Neutrophil (primary cell): ENCODE data around the gene HADH.

Source experiments
- H3K27ac ChIP-seq: fragments of 200-600 bp; sonication (generic); 2 replicates; pipeline ENCODE4 v1.5.1; 2016; ENCODE audit warnings: mild to moderate bottlenecking, moderate library complexity
- H3K27me3 ChIP-seq: fragments of 200-600 bp; sonication (generic); 2 replicates; pipeline ENCODE4 v1.6.0; 2016; ENCODE audit warnings: mild to moderate bottlenecking
- H3K36me3 ChIP-seq: fragments of 200-600 bp; sonication (generic); 2 replicates; pipeline ENCODE4 v1.5.1; 2017
- H3K4me1 ChIP-seq, 2 experiments: fragments of 200-600 bp in 1 of 2; sonication (generic) in 1 of 2; 1 replicate in 1 of 2; 2 replicates in 1 of 2; pipeline versions ENCODE4 v1.5.1 to v1.6.1; 2013 to 2016; ENCODE audit warnings: low read depth in 1 of 2, low read length in 1 of 2, mild to moderate bottlenecking in 1 of 2, moderate library complexity in 1 of 2; ENCODE audit not compliant: control insufficient read depth in 1 of 2, insufficient read depth in 1 of 2
- H3K4me3 ChIP-seq, 2 experiments: fragments of 200-600 bp in 1 of 2; sonication (generic) in 1 of 2; 1 replicate in 1 of 2; 2 replicates in 1 of 2; pipeline ENCODE4 v1.5.1; 2013 to 2016; ENCODE audit warnings: low read depth in 1 of 2, low read length in 1 of 2, mild to moderate bottlenecking in 1 of 2, moderate library complexity in 1 of 2
- H3K9me3 ChIP-seq: fragments of 200-600 bp; sonication (generic); 2 replicates; pipeline ENCODE4 v1.5.1; 2016
- TF ChIP-seq, protein P1 (sequence below): fragments of 200-600 bp; sonication (generic); IDR thresholded peaks from 2 replicates; pipeline ENCODE4 v1.5.1; 2016; ENCODE audit warnings: antibody characterized with exemption

The HADH gene

DNA sequence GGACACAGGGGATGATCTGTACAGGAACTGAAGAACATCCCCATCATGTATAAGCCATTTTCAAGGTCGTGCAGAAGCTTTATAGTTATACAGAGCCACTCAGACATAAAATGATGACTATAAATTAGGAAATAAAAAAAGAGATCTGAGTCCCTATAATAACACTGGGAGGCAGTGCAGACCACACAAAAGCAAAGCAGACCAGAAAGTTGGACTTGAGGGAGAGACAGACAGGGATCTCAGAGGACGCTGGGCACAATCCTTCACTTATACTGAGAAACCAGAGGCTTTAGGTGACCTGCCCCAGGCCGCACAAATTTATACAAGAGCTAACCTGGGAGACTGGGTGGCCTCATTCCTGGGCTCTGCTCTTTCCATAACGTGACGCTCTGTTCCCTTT is 70.5 kb downstream of the HADH start:
- TF ChIP-seq, protein P1, sequence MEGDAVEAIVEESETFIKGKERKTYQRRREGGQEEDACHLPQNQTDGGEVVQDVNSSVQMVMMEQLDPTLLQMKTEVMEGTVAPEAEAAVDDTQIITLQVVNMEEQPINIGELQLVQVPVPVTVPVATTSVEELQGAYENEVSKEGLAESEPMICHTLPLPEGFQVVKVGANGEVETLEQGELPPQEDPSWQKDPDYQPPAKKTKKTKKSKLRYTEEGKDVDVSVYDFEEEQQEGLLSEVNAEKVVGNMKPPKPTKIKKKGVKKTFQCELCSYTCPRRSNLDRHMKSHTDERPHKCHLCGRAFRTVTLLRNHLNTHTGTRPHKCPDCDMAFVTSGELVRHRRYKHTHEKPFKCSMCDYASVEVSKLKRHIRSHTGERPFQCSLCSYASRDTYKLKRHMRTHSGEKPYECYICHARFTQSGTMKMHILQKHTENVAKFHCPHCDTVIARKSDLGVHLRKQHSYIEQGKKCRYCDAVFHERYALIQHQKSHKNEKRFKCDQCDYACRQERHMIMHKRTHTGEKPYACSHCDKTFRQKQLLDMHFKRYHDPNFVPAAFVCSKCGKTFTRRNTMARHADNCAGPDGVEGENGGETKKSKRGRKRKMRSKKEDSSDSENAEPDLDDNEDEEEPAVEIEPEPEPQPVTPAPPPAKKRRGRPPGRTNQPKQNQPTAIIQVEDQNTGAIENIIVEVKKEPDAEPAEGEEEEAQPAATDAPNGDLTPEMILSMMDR = no peak
- Histone ChIP-seq H3K36me3 (no peaks in the 10 kb centered on the region), H3K27ac (no peak overlapping the region), H3K4me1 (no peaks in the 10 kb centered on the region), H3K9me3 (no peaks in the 10 kb centered on the region), H3K27me3 (peaks cover 18% of the 10 kb centered on the region), H3K4me3 (no peak overlapping the region)

DNA sequence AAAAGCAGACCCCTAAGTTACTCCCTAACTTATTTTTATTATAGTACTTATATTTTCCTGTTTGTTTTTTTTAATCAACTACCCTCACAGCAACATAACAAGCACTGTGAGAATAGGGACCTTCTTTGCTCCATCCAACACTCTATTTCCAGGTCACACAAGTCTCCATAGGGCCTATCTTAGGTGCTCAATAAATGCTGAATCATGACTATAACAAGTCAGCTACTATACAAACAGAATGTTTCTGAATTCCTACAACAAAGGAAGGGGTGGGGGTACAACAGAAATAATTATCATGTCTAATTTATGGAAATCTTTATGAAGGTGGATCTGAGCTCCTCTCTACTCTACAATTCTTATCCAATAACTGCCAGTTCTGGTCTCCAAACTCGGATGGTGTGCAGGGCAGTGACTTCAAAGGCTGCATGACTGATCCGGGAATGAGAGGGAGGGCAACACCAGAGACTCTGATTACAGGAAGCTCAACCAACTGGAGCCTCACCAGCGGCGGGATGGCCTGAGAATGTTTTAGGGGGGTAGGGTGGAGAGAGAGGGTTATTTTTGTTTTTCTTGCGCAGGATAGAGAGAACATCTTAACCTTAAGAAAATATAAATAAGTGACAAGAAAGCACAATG is 71.1 kb downstream of the HADH start:
- H3K9me3 ChIP-seq = no peaks in the 10 kb centered on the region
- no peaks in the 10 kb centered on the region for H3K36me3 ChIP-seq
- TF ChIP-seq, protein P1 = no peak
- H3K4me3 ChIP-seq = no peak overlapping the region
- H3K27ac ChIP-seq = no peak overlapping the region
- H3K27me3 ChIP-seq = peaks cover 18% of the 10 kb centered on the region
- no peaks in the 10 kb centered on the region for H3K4me1 ChIP-seq

GRCh38 chr4:108068442-108068841 is 78.8 kb downstream of the HADH start:
- Histone ChIP-seq H3K27me3 (peaks cover 14% of the 10 kb centered on the region), H3K36me3 (no peaks in the 10 kb centered on the region), H3K27ac (no peak overlapping the region), H3K4me3 (no peak overlapping the region), H3K4me1 (no peaks in the 10 kb centered on the region), H3K9me3 (no peaks in the 10 kb centered on the region)
- TF ChIP-seq, protein P1 = no peak

DNA sequence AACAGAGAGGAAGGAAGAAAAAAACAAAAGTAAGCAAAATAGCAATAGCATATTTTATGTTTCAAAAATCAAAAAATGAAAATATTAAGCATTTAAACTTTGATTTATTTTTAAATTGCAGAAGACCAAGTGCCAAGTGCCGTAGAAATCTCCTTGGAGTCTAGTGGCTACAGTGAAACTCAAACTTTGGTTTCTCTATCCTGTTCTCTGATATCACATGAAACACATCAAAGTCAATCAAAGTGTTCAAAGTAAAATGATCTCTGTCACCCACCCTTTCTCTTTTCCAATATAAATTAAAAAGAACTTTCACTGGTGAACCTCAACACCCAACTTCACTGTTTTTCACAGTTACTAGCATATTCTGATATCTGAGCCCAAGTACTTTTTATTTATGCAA is 81.1 kb downstream of the HADH start:
- Histone ChIP-seq H3K27ac (no peak overlapping the region), H3K4me3 (no peak overlapping the region)
- TF ChIP-seq, protein P1 = no peak

GRCh38 chr4:108072300-108072699 is 82.6 kb downstream of the HADH start:
- TF ChIP-seq, protein P1 = no peak
- Histone ChIP-seq H3K9me3 (no peaks in the 10 kb centered on the region), H3K4me1 (no peaks in the 10 kb centered on the region), H3K27me3 (peaks cover 14% of the 10 kb centered on the region), H3K36me3 (no peaks in the 10 kb centered on the region), H3K4me3 (no peak overlapping the region), H3K27ac (no peak overlapping the region)

More for the DNA sequence above, 81.1 kb downstream of the HADH start:
- Histone ChIP-seq H3K27me3 (peaks cover 14% of the 10 kb centered on the region), H3K9me3 (no peaks in the 10 kb centered on the region), H3K36me3 (no peaks in the 10 kb centered on the region), H3K4me1 (no peaks in the 10 kb centered on the region)
